ENCODE measurements around the gene VLDLR. TPM values are rescaled to one million over a fixed set of nuclear protein-coding genes. Genes with fewer than 3 reads are reported as not detected.

Gene VLDLR
- total RNA-seq, 2 experiments from 2014 or later = 0.06 to 0.15 TPM

- intact Hi-C loops (cut with micrococcal nuclease; ENCODE audit: unreplicated experiment) = no loop called here
- Histone ChIP-seq H3K9me3 (ENCODE audit: low read length) (no peaks in the 10 kb centered on the region), H3K4me2 (ENCODE audit: low read length) (no peak overlapping the region), H3K4me1 (ENCODE audit: insufficient read depth, low read length, poor library complexity, severe bottlenecking) (no peaks in the 10 kb centered on the region), H3K27ac (ENCODE audit: low read depth, low read length, poor library complexity, severe bottlenecking) (no peak overlapping the region), H3K4me3 (ENCODE audit: low read depth, low read length, poor library complexity, severe bottlenecking) (no peak overlapping the region), H3K79me2 (ENCODE audit: insufficient read depth, low read depth, low read length) (no peaks in the 10 kb centered on the region), H4K20me1 (ENCODE audit: insufficient read depth, low read length) (no peaks in the 10 kb centered on the region), H2AFZ (ENCODE audit: low read length) (no peak overlapping the region), H3K9me2 (ENCODE audit: insufficient read depth, low read length) (no peaks in the 10 kb centered on the region), H3K36me3 (ENCODE audit: insufficient read depth, low read length) (no peaks in the 10 kb centered on the region)
- BruUV-seq (replicated peaks) = no TSS peak
- TF ChIP-seq EZH2phosphoT487 (IDR thresholded peaks at IDR 0.05; ENCODE audit: borderline replicate concordance, low read depth, low read length) = no peak
- TF ChIP-seq CTCF (conservative IDR thresholded peaks at IDR 0.05; ENCODE audit: low read length) = no peak
- POLR2A ChIA-PET = interaction anchor here (0.7 kb wide), 2 partner anchors 502 to 1862 kb away, joined by 3 read pairs; no protein-coding TSS in a partner anchor
- DNase-seq (ENCODE audit: low spot score) = no peak
- CTCF ChIA-PET (ENCODE audit: unreplicated experiment) = no interaction called here
Measured at GRCh38 chr9:2686911-2687310, 65.3 kb downstream of the VLDLR start.

GRCh38 chr9:2688636-2689035, 67.0 kb downstream of the VLDLR start:
- H3K9me3 ChIP-seq (ENCODE audit: low read length) = no peaks in the 10 kb centered on the region
- no peaks in the 10 kb centered on the region for H3K4me1 ChIP-seq (ENCODE audit: insufficient read depth, low read length, poor library complexity, severe bottlenecking)
- TF ChIP-seq CTCF (conservative IDR thresholded peaks at IDR 0.05; ENCODE audit: low read length) = no peak
- no peak for TF ChIP-seq EZH2phosphoT487 (IDR thresholded peaks at IDR 0.05; ENCODE audit: borderline replicate concordance, low read depth, low read length)
- no peak overlapping the region for H2AFZ ChIP-seq (ENCODE audit: low read length)
- ChIA-PET POLR2A (no interaction called here), CTCF (ENCODE audit: unreplicated experiment) (no interaction called here)
- H3K36me3 ChIP-seq (ENCODE audit: insufficient read depth, low read length) = no peaks in the 10 kb centered on the region
- no peaks in the 10 kb centered on the region for H3K9me2 ChIP-seq (ENCODE audit: insufficient read depth, low read length)
- H3K79me2 ChIP-seq (ENCODE audit: insufficient read depth, low read depth, low read length) = no peaks in the 10 kb centered on the region
- DNase-seq (ENCODE audit: low spot score) = no peak
- intact Hi-C loops (cut with micrococcal nuclease; ENCODE audit: unreplicated experiment) = no loop called here
- no TSS peak for BruUV-seq (replicated peaks)
- H3K4me3 ChIP-seq (ENCODE audit: low read depth, low read length, poor library complexity, severe bottlenecking) = no peak overlapping the region
- H3K4me2 ChIP-seq (ENCODE audit: low read length) = no peak overlapping the region
- H3K27ac ChIP-seq (ENCODE audit: low read depth, low read length, poor library complexity, severe bottlenecking) = no peak overlapping the region
- H4K20me1 ChIP-seq (ENCODE audit: insufficient read depth, low read length) = no peaks in the 10 kb centered on the region

- H3K4me1 ChIP-seq (ENCODE audit: insufficient read depth, low read length, poor library complexity, severe bottlenecking) = no peaks in the 10 kb centered on the region
- H3K79me2 ChIP-seq (ENCODE audit: insufficient read depth, low read depth, low read length) = no peaks in the 10 kb centered on the region
- no peak overlapping the region for H3K4me3 ChIP-seq (ENCODE audit: low read depth, low read length, poor library complexity, severe bottlenecking)
- intact Hi-C loops (cut with micrococcal nuclease; ENCODE audit: unreplicated experiment) = no loop called here
- H2AFZ ChIP-seq (ENCODE audit: low read length) = no peak overlapping the region
- H3K27ac ChIP-seq (ENCODE audit: low read depth, low read length, poor library complexity, severe bottlenecking) = no peak overlapping the region
- POLR2A ChIA-PET = no interaction called here
- BruUV-seq (replicated peaks) = no TSS peak
- TF ChIP-seq EZH2phosphoT487 (IDR thresholded peaks at IDR 0.05; ENCODE audit: borderline replicate concordance, low read depth, low read length) = no peak
- no peaks in the 10 kb centered on the region for H3K9me2 ChIP-seq (ENCODE audit: insufficient read depth, low read length)
- CTCF ChIA-PET (ENCODE audit: unreplicated experiment) = no interaction called here
- H4K20me1 ChIP-seq (ENCODE audit: insufficient read depth, low read length) = no peaks in the 10 kb centered on the region
- H3K36me3 ChIP-seq (ENCODE audit: insufficient read depth, low read length) = no peaks in the 10 kb centered on the region
- no peak overlapping the region for H3K4me2 ChIP-seq (ENCODE audit: low read length)
- no peaks in the 10 kb centered on the region for H3K9me3 ChIP-seq (ENCODE audit: low read length)
- no peak for DNase-seq (ENCODE audit: low spot score)
Measured at GRCh38 chr9:2691212-2691611, 69.6 kb downstream of the VLDLR start.

Measured in OCI-LY7 (cell line).